ENCODE results near the gene TRIM10.
"Not testable (repeated sequence)": the region's sequence is repeated elsewhere in the genome, so short reads cannot be mapped to it uniquely, and the experiment has no call there.

Gene TRIM10

DNA sequence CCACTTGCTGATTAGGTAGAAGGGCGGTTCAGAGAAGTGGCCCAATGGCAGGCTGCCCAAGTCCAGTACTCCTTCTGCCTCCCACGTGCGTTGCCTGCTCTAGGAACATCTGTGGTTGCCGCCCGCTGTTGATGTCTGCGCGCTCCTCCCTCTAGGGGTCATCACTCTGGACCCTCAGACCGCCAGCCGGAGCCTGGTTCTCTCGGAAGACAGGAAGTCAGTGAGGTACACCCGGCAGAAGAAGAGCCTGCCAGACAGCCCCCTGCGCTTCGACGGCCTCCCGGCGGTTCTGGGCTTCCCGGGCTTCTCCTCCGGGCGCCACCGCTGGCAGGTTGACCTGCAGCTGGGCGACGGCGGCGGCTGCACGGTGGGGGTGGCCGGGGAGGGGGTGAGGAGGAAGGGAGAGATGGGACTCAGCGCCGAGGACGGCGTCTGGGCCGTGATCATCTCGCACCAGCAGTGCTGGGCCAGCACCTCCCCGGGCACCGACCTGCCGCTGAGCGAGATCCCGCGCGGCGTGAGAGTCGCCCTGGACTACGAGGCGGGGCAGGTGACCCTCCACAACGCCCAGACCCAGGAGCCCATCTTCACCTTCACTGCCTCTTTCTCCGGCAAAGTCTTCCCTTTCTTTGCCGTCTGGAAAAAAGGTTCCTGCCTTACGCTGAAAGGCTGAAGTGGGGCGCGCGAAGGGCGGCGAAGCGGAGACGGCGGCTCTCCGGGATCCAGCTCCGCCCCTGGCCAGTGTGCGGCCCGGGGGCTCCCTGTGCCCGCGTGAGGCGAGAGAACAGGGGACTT lies 10.9 kb upstream of the TRIM10 start:
- DNase-seq = no peak

DNA sequence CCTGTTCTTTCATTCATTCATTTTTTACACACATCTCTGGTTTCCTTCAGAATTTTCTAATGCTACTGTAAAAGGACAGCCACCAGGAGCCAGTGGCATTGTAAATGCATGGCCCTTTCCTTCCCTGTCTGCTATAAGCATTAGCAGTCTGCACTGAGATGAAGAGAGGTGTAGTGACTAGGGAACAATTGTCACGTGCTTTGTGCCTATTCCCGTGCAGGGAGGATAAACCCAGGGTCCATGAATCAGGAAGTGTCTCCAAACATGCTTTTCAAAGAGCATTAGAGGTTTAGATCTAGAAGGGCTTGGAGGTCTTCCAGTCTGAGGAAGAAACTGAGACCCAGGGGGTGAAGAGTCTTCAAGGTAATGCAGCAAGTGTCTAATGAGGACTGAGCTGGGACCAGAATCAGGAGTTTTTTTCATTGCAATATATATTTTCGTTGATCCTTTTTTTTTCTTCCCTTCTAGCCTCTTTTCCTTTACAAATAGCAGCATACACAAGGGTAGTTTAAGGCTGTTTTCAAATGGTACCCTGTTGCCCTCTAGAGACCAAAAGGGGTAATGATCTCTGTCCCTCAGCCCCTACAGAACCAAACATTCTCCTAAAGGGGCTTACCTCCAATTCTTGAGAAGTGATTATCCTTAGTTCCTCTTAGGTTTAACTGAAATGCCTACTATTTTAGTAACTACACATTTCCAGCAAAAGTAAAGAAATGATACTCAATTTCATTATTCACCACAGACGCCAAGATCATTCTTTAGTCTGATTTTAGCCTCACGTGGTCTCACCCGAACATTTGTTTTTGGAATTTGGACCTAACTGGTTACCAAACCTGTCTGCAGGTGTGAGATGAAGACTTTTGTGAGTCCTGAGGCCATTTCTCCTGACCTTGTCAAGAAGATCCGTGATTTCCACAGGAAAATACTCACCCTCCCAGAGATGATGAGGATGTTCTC lies 8.9 kb upstream of the TRIM10 start:
- DNase-seq = peak; percentile 6

DNA sequence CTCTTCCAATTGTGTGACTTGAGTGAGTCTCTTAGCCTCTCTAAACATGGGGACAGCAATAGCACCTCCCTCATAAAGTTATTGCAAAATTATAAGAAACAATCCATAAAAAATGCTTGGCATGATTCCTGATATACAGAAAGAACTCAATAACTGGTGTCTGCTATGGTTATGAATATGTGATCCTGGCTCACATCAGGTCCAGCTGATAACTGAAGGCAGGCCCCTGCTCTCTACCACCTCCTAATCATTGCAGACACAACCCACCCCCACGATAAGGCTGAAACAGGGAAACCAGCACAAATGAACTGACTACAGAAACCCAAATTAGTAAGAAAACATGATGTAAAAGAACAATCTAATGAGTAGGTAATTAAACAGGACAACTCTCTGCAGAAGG lies 7.7 kb upstream of the TRIM10 start:
- DNase-seq = no peak

DNA sequence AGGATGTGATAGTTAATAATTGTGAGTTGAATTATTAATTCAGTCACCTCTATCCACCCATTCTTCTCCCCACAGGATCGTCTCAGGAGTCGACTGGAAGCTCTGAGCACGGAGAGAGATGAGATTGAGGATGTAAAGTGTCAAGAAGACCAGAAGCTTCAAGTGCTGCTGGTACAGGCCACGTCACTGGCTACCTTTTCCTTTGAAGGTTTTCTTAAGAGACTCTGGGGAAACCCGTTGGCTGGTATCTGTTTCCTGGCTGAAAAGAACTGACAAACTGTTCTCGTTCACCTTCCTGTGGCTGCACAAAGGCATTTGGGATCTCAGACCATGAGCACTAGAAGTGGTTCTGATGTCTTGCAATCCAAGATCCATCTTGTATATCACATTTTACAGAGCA lies 6.1 kb upstream of the TRIM10 start:
- DNase-seq = no peak

DNA sequence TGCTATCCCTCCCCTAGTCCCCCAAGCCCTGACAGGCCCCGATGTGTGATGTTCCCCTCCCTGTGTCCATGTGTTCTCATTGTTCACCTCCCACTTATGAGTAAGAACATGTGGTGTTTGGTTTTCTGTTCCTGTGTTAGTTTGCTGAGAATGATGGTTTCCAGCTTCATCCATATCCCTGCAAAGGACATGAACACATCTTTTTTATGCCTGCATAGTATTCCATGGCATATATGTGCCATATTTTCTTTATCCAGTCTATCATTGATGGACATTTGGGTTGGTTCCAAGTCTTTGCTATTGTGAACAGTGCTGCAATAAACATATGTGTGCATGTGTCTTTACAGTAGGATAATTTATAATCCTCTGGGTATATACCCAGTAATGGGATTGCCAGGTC lies 4.2 kb upstream of the TRIM10 start:
- not testable (repeated sequence) for DNase-seq

DNA sequence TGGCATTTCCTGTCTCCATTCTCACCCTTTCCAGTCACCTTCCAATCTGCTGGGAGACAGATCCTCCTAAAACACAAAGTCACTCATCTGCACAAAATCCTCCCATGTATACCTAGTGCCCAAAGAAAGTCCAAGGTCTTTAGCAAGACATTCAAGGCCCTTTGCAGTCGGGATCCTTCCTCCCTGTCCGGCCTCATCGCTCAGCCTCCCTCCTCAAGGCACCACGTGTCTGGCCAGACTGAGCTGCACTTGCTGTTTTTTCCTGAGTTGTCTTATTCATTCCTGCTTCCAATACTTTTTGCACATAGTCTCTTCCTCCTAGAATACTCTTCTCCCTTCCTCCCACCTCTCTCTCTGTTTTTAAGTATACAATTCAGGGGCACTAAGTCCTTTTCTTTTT lies 3.7 kb upstream of the TRIM10 start:
- no peak for DNase-seq

DNA sequence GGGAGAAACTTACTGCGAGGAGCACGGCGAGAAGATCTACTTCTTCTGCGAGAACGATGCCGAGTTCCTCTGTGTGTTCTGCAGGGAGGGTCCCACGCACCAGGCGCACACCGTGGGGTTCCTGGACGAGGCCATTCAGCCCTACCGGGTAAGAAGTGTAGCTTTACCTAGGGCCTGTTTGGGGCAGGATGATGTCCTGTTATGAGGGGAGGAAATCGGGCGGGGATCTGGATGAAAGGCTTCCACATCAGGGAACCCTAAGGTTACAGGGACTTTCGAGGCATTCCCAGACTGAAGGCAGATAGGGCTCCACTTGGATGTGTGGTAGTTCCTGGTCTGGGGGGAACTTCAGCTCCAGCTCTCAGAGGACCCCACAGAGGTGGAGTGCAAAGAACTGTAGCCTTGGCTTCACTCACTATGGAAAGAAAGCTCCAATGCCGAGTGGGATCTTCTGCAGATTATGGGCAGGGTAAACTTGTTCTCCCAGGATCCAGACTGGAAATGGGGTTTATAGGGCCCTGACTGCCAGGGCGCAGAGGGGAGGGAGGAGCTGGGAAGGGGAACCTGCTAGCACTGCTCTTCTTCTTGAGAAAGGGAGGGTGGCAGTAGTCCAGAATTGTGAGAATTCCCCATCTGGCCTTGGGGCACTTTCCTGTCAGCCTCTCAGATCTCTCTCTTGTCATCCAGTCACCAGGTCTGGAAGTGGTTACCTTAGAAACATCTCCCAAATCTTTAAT lies 3.1 kb upstream of the TRIM10 start:
- no peak for DNase-seq

DNA sequence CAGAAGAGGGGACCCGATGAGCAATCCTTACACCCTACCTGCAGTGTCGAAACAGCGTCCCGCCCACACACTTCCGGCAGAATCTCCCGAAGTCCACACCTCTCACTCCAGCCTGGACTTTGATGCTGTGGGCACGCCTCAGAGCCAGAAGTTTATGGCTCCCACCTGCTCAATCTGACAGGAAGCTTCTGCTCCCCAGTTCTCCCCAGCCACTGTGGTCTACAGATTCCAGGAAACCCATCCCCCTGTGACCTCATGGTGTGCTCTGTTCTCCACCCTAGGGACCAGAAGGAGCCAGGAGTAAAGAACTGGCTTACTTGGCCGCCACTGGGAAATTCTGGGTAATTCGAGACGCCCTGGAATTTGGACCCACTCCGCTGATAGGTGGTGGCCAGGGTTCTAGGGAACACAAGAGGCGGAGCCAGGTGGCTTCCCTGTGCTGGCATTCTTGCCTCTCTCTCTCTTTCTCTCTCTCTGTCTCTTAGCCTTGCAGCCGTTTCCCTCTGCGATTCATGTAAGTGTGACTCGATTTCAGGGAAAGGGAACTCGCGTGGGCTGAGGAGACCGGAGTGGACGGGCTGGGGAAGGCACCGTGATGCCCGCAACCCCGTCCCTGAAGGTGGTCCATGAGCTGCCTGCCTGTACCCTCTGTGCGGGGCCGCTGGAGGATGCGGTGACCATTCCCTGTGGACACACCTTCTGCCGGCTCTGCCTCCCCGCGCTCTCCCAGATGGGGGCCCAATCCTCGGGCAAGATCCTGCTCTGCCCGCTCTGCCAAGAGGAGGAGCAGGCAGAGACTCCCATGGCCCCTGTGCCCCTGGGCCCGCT lies 2.3 kb upstream of the TRIM10 start, which contains the start of gene TRIM15:
TRIM15 (plus strand) TSS at position 457 of the 828 bp plus-strand sequence; CDS start at position 596, 139 bp downstream.
- DNase-seq = no peak

DNA sequence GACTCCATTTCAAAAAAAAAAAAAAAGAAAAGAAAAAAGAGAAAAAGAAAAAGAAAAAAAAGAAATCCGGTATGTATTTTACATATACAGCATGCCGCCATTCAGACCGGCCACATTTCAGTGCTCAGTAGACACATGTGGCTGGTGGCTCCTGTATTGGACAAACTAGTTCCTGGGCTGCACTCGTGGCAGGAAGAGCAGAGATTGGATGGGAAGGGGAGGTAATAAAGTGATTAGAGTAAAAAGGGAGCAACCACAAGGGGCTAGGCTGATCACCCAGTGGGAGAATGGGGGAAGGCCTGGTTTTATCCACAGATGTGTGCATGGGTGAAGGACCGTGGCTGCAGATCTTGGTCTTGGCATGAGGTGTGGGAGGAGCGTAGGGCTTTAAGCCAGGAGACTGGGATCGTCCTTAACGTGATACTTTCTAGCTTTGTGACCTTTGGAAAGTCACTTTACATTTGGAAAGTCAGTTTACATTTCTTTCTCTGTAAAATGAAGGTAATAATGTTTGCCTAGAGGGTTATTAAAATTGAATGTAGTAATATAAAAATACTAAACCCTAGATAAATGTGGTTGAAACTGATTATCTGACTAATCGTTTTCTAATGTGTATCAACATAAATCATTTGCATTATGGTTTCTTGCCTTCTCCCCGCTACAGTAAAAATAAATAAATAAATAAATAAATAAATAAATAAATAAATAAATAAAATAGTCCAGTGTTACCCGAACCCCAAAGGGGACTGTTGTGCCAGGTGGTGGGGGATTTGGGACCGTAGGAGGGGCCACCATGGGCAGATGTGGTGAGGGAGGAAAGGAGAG lies 1.5 kb upstream of the TRIM10 start:
- DNase-seq = no peak

DNA sequence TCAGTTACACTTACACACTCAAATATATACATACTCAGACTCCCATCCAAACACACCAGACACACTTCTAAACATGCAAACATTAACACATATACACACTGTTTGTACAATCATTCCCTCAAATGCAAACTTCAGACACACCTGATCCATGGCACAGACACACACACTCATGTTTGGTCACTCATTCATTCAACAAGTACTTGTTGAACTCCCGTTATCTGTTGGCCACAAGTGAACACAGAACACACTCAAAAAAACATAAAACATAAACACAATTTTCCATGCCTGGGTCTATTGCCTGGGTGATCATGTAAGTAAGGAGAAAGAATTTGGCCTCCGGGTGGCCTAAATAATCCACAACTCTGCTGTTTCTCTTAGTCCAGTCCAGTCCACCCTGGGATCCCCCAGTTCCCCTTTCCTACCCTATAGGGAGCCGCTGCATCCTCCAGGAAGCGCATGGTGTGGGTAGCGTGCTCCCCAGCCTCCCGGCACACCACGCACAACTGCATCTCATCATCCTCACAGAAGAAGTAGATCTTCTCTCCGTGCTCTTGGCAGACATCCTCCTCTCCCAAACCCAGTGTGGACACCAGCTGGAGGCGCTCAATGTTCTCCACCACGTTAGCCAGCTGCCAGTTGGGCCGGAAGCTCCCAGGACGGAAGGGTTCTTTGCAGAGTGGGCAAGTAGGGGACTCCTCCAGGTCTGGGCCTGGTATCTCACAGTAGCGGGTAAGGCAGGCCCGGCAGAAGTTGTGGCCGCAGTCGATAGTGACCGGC lies 815 bp downstream of the TRIM10 start:
- DNase-seq = no peak

DNA sequence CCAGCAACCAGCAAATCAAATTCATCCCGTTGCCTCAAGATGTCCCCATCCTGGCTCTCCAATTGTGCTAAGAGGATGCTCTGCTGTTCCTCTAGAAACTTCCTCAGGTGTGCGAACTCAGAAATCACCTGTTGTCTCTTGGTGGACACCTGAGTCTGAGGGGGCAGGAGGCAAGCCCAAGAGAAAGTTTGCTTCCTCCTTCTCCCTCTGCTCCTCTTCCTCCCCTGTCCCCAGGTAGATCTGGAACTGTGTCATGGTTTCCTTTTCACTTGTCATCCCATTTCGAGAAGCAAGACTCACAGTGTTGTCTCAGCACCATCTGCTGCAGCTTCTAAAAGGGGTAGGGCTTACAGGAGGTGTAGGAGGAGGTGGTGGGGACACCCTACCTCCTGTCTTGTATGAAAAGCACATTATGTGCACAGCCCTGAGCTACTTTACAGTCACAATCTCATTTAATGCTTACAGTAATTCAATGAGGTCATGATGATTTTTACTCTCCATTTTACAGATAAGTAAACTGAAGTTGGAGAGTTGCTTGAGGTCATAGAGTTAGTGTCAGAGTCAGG lies 2.5 kb downstream of the TRIM10 start:
- no peak for DNase-seq

DNA sequence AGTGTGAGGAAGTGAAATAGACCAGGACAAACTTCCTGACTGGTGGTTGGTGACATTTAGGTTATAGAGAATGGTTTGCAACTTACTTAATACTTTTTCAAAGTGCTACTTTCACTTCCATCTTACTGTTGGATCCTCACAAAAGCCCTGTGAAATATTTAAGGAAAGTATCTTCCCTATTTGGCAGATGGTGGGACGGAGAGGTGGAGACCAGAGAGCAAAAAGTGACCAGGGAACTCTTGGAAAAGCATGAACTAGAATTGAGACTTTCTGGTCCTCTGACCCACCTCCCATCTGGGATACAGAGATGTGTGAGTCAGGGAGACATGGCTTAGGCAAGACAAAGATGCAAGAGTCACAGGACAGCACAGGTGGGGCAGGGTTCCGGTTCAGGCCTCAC lies 3.0 kb downstream of the TRIM10 start:
- no peak for DNase-seq

DNA sequence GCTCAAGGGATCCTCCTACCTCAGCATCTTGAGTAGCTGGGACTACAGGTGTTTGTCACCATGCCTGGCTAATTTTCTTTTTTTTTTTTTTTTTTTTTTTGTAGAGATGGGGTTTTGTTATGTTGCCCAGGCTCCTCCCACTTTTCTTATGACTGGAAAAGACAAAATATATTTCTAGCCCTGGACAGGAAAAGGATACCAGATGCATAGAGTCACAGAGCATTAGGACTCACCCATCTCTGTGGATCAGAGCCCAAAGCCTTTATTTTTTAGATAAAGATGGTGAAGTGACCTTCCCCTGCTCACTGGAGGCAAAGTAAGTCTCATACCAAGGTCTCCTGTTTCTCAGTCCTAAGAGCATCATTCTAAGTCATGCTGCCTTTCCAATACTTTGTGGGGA lies 3.4 kb downstream of the TRIM10 start:
- DNase-seq = no peak

DNA sequence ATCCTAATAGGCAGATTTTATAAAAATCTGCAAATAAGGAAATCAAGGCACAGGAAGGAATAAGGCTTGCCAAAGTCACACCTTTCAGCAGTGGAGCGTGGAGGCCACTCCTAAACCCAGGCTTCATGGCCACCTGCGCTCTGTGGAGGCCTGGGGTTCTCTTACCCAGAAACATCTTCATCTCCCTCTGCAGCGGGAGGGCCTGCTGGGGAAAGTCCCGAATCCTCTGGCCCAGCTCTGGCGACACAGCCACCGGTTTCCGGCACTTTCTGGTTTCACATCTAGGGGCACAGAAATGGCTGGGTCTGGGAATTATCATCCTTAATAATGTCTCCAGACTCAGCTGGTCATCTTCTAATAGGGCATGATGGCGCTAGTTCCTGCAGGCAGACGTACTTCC lies 4.2 kb downstream of the TRIM10 start:
- DNase-seq = no peak

DNA sequence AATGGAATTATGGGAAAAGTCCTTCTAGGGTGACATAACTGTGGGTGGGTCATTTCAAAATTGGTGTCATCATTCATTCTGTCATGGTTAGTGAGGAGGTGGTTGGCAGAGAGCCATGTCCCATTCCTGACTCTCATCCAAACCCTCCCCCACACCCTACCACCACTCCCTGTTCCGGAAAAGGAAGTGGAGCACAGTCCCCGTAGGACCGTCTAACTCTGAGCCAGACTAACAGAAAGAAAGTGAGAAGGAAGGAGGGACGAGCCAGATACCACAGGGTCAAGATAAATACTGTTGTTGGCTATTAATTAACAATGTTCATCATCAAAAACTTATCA lies 4.8 kb downstream of the TRIM10 start:
- no peak for DNase-seq

DNA sequence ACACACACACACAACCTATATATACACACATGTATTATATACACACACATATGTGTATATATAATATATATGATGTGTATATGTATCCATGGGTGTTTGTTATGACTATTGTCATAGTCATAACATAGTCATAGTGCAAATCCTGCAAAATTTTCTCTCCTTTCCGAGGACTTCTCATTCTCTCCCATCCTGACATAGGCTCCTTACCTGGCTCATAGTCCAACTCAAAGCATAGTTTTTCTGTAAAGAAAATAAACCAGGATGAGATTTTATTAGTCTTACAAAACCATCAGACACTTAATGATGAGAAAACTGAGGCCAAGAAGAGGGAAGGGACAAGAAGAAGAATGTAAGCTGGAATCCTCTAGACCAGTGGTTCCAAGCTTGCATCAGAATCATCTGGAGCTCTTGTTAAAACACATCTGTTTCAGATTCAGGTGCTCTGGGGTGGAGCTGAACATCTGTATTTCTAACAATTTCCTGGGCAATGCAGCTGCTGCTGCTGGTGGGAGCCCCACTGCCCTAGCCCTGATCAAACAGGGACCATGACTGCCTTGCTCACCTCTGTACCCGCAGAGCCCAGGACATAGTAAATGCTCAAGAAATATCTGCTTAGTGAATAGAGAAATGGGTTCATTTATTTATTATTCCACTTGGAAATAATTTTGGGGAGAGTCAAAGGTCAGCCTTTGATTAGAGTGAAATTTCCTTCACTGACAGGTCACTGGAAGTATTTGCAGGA lies 5.3 kb downstream of the TRIM10 start:
- no peak for DNase-seq

DNA sequence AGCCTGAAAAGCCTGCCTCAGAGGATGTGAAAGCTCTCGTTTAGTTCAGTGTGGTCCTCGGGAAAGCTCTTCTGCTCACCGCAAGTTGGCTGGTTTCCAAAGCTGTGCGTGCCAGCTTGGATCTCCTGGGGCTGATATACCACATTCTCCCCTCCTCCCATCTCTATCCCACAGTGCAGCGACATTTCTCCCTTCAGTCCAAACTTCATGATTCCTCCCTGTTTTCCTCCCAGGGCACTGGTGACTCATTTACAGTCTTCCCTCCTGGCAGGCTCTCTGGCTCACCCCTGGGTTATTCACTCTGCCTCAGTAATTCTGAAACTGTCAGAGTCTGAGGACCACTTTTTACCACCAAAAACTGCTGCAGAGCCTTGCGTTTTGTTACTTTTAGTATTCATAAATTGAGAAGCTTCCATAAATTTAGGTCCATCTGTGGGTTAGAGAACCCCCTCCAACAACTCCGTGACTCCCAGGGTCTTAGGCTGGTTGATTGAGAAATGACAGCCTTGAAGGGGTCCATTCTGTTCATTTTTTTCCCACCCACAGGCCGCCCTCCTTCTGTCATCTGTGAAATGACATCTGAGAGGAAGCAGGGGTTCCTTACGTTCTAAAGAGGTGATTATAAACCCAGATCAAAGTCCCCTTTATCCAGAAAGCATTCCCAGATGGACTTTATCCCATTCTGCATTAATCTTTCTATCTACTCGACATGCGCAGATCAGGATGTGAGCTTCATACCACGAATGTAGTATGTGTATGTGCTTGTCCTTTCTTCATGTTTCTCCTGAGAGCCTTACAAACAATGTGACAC lies 6.1 kb downstream of the TRIM10 start:
- no peak for DNase-seq

DNA sequence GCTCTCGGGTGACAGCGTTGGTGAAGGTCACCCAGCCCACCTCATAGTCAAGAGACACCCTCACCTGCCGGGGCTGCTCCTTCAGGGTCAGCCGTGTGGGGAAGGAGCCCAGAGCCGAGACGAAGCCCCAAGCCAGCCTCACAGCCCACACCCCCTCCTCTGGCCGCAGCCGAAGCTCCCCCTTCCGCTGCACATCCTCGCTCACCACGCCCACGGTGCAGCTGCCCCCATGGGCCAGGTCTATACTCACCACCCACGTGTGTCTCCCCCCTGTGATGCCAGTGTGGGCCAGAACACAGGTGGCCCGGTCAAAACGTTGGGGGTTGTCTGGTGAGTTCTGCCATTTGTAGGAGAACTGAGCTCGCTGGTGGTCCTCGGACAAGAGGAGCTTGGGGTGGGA lies 7.0 kb downstream of the TRIM10 start:
- DNase-seq = no peak
